Measurements from ENCODE around the gene ALX3. TPM values are rescaled to one million over a fixed set of nuclear protein-coding genes. Genes with fewer than 3 reads are reported as not detected.
A peak's percentile ranks its signal among the peaks of the same experiment; 100 is the strongest.
"Not testable (repeated sequence)": the region's sequence is repeated elsewhere in the genome, so short reads cannot be mapped to it uniquely, and the experiment has no call there.

ALX3 gene
- total RNA-seq, 1 donor from 2014 or later = not detected

- Mint-ChIP-seq H3K27me3 (ENCODE audit: low read depth) (peaks cover 53% of the 10 kb centered on the region), H3K27ac (ENCODE audit: unreplicated experiment) (no peak overlapping the region), H3K36me3 (ENCODE audit: low read depth) (no peaks in the 10 kb centered on the region), H3K4me1 (ENCODE audit: low read depth) (peaks cover 13% of the 10 kb centered on the region), H3K9me3 (ENCODE audit: low read depth) (no peaks in the 10 kb centered on the region), H3K4me3 (ENCODE audit: unreplicated experiment) (peak overlapping the region; percentile 58)
- DNase-seq (ENCODE audit: low spot score) = no peak
- TF ChIP-seq CTCF (IDR thresholded peaks at IDR 0.05) = no peak
Measured at GRCh38 chr1:110083866-110084226, 13.4 kb upstream of the ALX3 start.

- H3K36me3 Mint-ChIP-seq (ENCODE audit: low read depth) = no peaks in the 10 kb centered on the region
- peaks cover 13% of the 10 kb centered on the region for H3K4me1 Mint-ChIP-seq (ENCODE audit: low read depth)
- H3K27ac Mint-ChIP-seq (ENCODE audit: unreplicated experiment) = no peak overlapping the region
- DNase-seq (ENCODE audit: low spot score) = no peak
- TF ChIP-seq CTCF (IDR thresholded peaks at IDR 0.05) = no peak
- H3K27me3 Mint-ChIP-seq (ENCODE audit: low read depth) = peaks cover 57% of the 10 kb centered on the region
- H3K9me3 Mint-ChIP-seq (ENCODE audit: low read depth) = no peaks in the 10 kb centered on the region
- peak overlapping the region; percentile 19 for H3K4me3 Mint-ChIP-seq (ENCODE audit: unreplicated experiment)
Measured at GRCh38 chr1:110083061-110083865, 12.8 kb upstream of the ALX3 start.

- H3K27ac Mint-ChIP-seq (ENCODE audit: unreplicated experiment) = no peak overlapping the region
- no peaks in the 10 kb centered on the region for H3K36me3 Mint-ChIP-seq (ENCODE audit: low read depth)
- TF ChIP-seq CTCF (IDR thresholded peaks at IDR 0.05) = no peak
- no peak overlapping the region for H3K4me3 Mint-ChIP-seq (ENCODE audit: unreplicated experiment)
- H3K27me3 Mint-ChIP-seq (ENCODE audit: low read depth) = peaks cover 55% of the 10 kb centered on the region
- no peak for DNase-seq (ENCODE audit: low spot score)
- peaks cover 13% of the 10 kb centered on the region for H3K4me1 Mint-ChIP-seq (ENCODE audit: low read depth)
- H3K9me3 Mint-ChIP-seq (ENCODE audit: low read depth) = no peaks in the 10 kb centered on the region
Measured at GRCh38 chr1:110082477-110082876, 12.0 kb upstream of the ALX3 start.

- no peak overlapping the region for H3K27ac Mint-ChIP-seq (ENCODE audit: unreplicated experiment)
- H3K27me3 Mint-ChIP-seq (ENCODE audit: low read depth) = peaks cover 48% of the 10 kb centered on the region
- no peak for TF ChIP-seq CTCF (IDR thresholded peaks at IDR 0.05)
- H3K9me3 Mint-ChIP-seq (ENCODE audit: low read depth) = no peaks in the 10 kb centered on the region
- H3K36me3 Mint-ChIP-seq (ENCODE audit: low read depth) = peaks cover 2% of the 10 kb centered on the region
- no peak overlapping the region for H3K4me3 Mint-ChIP-seq (ENCODE audit: unreplicated experiment)
- peaks cover 13% of the 10 kb centered on the region for H3K4me1 Mint-ChIP-seq (ENCODE audit: low read depth)
- no peak for DNase-seq (ENCODE audit: low spot score)
Measured at GRCh38 chr1:110081061-110081460, 10.6 kb upstream of the ALX3 start.

GRCh38 chr1:110079995-110080394 lies 9.5 kb upstream of the ALX3 start:
- Mint-ChIP-seq H3K27me3 (ENCODE audit: low read depth) (peaks cover 44% of the 10 kb centered on the region), H3K4me1 (ENCODE audit: low read depth) (peaks cover 13% of the 10 kb centered on the region)
- not testable (repeated sequence) for H3K36me3 Mint-ChIP-seq (ENCODE audit: low read depth); H3K9me3 Mint-ChIP-seq (ENCODE audit: low read depth); H3K27ac Mint-ChIP-seq (ENCODE audit: unreplicated experiment); DNase-seq (ENCODE audit: low spot score); H3K4me3 Mint-ChIP-seq (ENCODE audit: unreplicated experiment)
